T-helper 1 cell treated with Interleukin-12 subunit alpha and Interleukin-12 subunit beta and Interleukin-4 antibody, amounts not matched to agents 30 ng/mL and 1 ng/mL, for 36 hours (primary cell): ENCODE data around the gene BMPR1B. TPM values are rescaled to one million over a fixed set of nuclear protein-coding genes. Genes with fewer than 3 reads are reported as not detected.

Experiments used
- intact Hi-C: fragments of 100-400 bp; cut with micrococcal nuclease; formaldehyde crosslinking; loops from one replicate; pipeline ENCODE4 v1.15.1; 2024
- total RNA-seq: library from RNA; stranded (reverse); gene quantifications from 2 replicates; pipeline ENCODE4 v1.2.3, GENCODE V29; 2022

Gene BMPR1B
- total RNA-seq, 1 donor from 2014 or later = not detected

DNA sequence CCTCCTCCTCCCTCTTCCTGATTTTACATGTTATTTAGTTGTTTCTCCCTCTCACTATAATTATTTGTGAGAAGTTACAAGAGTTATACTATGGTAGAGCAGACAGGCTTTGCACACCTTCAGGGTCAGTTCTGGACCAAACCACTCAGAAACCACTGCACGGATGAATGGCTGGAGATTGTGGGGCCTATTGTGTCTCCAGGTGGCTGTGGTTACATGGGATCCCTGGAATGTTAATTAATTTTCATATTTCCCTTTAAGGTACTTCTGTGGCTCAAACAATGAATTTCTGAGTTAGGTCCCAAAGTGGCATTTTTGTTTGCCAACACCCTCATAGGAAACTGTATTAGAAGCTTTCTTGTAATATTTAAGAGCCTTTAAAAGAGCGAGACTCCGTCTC, 151.9 kb downstream of the BMPR1B start:
- intact Hi-C loops = no loop called here

DNA sequence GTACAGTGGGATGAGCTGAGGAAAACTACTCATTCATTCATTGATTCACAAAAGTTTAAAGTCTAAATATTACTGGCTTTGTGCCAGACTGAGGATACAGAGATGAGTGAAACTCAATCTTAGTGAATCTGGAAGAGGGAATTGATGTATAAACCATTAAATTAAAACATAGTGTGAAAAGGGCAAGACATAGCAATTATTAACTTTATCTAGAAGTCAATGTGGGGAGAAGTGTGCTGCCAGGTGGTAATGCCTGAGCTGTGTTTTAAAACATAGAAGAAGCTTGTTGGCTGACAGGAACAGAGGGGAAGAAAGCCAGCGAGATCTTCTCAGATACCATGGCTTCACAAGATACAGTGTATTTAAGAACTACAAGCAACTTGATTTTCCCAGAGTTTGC, 153.4 kb downstream of the BMPR1B start:
- intact Hi-C loops = no loop called here

DNA sequence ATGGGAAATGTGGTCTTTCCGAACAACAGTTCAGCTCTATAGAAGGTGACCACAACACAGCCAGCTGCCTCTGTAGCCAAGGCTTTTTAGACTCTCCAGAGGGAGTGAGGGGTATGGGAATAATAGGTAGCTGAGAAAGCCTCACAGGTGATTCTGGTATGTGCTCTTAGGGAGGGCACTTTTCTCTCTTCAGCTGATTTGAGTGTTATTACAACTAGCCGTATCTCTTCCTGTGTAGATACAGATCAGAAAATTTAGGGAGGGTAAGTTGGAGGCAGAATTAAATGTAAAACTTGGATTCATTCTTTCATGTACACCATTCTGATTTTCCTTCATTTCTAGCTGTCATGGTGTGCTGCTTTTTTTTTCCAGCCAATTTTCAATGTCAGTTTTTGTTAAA, 154.9 kb downstream of the BMPR1B start:
- intact Hi-C loops = no loop called here

DNA sequence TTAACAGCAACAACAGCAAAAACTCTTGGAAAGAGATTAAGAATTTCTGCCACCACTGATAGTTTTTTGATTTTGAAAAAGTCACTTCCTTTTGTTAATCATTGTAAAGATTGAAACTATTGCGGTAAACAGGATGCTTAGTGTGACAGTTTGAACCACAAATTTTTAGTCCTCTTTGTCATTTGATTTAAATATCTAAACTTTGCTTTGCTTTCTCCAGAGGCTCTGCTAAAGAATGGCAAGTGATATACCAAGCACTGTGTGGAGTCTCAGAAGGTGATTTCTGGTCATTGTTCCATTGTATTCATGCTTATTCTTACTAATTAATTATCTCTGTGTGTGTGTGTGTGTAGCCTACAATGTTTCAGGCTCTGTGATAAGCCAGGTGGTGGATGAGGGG, 155.6 kb downstream of the BMPR1B start:
- intact Hi-C loops = no loop called here

DNA sequence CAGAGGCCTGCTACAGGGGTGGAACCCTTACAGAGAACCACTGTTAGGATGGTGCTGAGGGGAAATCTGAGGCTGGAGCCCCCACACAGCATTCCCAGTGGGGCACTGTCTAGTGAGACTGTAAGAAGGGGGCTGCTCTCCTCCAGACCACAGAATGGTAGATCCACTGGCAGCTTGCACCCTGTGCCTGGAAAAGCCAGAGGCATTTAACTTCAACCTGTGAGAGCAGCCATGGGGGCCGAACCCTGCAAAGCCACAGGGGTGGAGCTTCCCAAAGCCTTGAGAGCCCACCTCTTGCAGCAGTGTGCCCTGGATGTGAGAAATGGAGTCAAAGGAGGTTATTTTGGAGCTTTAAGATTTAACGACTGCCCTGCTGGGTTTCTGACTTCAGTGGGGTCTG, 159.4 kb downstream of the BMPR1B start:
- intact Hi-C loops = no loop called here

DNA sequence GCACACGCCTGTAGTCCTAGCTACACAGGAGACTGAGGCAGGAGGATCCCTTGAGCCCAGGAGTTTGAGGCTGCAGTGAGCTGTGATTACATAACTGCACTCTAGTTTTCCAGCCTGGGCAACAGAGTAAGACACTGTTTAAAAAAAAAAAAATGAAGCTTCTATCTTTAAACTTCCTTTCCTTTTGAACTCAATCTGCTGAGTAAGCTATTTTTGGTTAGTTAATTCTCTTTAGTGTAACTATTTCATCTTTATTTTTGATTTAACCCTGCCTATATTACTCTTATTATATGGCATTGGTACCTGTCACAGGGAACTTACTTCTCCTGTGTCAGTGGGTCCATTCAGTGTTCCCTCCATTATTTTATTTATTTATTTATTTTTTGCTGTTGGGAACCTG, 160.8 kb downstream of the BMPR1B start:
- intact Hi-C loops = no loop called here

DNA sequence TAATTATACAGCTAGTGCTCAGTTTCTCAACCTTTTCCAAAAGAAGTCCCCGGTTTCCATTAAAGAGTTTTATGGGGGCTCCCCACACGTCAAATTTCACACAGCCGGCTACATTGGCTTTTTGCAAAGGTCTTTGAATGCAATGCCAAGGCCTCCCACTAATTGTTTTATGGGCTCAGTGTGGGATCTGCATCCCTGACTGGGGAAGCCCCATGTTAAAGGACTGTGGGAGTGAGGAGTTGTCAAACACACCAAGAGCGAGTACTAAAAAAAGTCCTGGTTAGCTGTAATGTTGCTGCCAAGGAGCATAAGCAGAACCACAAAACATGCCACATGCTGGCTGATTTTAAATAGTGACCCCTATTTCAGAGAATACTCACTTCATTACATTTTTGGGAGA, 162.6 kb downstream of the BMPR1B start:
- intact Hi-C loops = no loop called here

DNA sequence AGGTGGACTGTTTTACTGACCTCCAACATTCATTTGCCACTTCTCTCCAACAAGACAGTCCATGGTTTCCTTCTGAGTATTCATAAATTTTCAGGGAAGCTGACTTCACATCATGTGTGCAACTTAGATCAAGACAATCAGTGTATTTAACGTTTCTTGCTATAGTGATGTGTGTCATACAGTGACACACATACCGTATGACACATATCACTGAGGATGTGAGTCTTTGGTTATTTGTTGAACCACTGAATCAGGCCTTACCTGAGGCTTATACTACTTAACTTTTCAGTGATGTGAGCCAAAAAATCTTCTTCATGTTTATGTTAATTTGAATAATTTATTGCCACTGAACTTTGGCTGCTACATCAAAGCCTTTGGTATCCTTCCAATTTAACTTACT, 166.8 kb downstream of the BMPR1B start:
- intact Hi-C loops = no loop called here

DNA sequence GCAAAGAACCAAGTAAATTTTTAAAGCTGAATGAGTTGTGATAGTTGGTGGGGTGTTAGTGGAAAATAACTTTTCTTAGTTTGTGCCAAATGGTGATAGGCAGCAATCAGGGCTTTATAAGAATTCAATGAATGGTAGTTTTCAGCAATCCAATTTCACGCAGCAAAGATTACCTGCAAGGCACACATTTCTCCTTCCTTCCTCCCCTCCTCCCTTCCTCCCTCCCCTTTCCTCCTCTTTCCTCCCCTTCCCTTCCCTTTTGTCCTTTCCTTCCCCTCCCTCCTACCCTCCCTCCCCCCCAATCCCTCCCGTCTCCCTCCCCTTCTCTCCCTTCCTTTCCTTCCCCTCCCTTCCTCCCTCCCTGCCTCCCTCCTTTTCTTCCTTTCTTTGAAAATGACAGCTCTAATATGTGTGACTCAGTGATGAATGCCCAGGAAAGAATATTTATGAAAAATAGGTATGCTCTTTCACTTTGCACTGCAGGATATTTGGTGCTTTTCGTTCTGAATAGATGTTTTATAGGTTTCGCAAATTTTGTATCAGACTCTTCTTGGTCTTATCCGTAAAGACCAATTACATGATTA, 168.1 kb downstream of the BMPR1B start:
- intact Hi-C loops = no loop called here

DNA sequence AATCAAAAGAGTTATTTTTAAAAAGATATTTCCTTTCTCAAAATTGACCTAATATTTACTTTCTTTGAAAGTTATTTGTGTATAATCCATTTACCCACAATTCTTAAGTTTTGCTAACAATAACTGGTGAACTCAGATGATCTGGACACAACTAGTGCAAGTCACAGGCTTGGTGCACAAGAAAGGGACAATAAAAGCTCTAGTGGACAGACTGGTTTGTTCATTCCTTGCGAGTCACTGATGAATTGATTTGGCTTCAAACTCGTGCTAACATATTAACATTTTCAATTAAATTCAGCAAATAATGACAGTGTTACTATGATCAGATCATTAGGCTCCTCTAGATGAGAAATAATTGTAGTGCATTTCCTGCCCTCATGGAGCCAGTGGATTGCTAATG, 169.2 kb downstream of the BMPR1B start:
- intact Hi-C loops = no loop called here

DNA sequence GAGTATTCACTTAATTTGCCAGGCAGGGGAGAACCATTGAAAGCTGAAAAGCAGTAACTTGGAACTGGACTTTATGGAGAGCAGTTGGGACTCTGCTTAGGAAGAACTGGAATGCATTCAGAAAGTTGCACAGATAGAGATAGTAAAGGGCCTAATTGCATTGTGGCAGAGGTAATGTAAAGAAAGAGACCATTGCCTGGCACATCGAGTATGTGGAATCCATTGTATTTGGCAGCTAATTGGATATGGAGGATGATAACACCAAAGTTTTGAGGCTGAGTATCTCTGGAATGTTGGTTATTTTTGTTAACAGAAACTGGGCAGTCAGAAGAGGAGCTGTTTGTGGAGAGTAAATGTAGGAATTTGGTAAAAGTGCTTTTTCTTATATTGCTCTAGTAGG, 169.9 kb downstream of the BMPR1B start:
- intact Hi-C loops = no loop called here

DNA sequence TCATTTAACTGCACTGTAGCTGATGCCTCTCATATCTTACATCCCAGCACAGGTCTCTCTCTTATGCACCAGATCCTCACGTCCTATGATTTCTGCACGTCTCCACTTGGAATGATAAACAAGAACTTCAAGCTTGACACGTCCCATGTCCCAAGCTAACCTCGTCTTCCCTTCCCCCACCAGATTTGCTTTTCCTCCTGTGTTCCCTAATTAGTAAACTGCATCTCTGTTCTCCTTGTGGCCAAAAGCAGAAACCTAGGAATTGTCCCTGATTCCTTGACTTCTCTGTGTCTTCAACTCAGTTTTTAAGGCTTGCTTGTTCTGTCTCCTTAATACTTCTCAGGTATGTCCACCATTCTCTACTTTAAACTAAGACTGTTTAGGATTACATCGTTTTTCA, 171.9 kb downstream of the BMPR1B start:
- intact Hi-C loops = no loop called here

DNA sequence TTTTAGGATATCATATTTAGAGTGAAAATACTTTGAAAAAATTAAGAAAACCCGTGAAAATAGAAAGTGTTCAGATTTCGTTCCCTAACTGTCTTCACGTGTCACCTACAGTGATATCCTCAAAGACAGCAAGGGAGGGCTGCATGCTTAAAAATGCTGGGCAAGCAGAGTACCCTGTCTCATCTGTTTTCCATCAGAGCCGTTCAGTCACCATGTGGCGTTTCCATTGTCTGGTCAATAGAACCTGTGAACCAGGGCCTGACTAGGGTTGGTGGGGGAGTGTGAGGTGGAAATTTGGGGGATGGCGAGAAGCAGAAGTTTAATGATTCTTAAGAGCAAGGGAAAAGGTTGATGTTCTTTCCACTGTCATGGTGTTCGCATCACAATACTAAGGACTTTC, 173.9 kb downstream of the BMPR1B start:
- intact Hi-C loops = no loop called here

DNA sequence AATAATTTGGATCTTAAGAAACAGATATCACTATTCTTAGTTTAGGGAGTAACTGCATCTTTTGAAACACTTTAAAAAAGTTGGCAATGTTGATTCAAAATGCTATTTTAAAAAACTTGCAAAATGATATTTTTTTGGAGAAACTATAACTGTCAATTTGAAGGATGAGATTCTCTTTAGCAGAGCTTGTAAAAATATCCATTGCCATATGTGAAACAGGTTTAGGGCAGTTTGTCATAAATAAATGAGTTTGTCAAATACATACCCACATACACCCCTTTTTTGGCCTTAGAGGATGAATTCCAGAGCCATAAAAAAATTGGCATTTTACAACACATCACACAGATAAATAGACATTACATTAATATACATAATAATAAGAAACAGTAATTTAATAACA, 174.6 kb downstream of the BMPR1B start:
- intact Hi-C loops = no loop called here

DNA sequence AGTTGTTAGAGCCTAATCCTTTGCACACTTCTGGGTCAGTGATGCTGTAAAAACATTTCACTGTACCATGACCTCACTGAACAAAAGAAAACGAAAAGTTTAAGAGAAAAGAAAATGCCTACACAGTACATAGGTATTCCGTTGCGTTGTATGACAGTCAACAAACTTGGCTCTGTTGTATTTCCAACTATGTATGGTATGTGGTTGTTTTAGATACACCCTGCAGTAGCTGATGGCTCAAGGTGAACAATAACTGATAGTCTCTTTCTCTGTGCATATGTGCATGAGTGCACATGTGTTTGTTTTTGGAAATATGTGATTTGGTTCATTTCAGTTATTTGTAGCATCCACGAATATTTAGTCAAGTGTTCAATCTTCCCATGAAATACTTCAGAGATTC, 176.0 kb downstream of the BMPR1B start:
- intact Hi-C loops = no loop called here

DNA sequence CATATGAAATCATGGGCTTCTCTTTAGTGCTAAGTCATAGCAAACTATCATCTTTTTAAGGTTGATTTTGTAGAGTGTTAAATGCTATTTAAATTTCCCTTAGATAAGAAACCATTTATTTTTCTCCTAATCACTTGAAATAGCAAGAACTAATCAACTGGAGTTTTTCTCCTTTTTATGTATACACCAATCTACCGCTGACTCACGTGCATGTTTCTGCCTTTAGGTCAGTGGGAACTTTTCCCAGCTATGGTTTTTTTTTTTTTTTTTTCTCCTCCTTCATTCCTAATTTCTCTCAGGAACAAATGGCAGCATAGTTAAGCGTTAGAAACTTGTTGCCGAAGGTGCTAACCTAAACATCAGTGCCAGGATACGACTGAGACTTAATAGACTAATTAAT, 176.4 kb downstream of the BMPR1B start:
- intact Hi-C loops = no loop called here

DNA sequence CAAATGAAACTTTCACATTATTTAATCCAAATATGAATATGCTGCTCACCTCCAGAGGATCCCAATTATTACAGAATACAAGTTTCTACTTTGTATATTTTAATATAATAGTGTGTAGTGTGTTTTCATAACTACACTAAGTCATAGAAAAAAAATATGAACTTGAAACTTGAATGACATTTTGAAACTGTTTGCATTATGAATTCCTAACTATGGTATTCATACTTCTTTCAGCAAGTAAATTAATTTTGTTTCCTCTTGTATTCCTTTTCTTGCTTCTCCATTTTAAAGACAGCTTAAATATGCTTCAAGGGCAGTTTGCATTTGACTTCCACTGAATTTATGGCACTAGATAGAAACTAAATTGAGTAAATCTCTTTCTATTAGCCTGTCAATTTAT, 177.1 kb downstream of the BMPR1B start:
- intact Hi-C loops = no loop called here

DNA sequence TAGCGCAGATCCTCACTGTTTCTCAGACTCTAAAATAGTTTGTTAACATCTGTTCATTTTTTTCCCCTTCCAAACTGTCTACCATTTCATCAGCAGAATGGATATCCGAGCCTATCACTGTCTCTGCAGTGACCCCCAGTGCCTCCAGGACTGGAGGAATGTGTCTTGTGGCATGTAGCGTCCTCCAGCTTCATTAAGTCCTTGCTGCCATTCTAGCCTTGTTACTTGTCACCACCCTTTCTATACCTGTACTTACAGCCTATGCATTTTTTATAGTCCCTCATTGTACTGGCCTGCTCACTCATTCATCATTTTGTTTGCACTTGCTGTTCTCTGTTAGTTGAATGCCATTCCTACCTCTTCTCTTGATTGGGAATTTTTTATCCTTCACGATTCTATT, 179.1 kb downstream of the BMPR1B start:
- intact Hi-C loops = no loop called here

DNA sequence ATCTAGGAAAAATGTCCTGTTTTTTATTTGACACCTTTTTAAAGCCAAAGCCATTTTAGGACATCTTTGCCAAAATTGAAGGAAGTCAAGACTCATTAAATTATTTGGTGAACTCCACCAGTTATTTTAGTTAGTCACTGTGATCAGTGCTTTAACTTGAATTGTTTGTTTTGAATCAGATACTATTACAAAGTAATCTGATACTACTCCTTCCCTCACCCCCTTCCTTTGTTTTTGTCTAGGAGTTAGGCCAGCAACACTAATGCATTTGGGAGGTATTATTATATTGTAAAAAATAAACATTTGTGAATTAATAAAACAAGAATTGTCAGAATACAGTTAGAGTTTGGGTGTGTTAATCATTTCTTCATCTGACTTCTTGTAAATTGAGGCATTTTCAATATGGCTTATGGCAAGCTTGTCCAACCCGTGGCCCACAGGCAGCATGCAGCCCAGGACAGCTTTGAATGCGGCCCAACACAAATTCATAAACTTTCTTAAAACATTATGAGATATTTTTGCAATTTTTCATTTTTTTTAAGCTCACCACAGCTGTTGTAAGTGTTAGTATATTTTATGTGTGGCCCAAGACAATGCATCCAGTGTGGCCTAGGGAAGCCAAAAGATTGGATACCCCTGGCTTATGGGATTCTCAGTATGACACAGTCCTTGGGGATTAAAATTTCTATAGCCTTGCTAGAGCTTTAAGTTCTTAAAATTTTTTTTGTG, 182.2 kb downstream of the BMPR1B start:
- intact Hi-C loops = no loop called here

DNA sequence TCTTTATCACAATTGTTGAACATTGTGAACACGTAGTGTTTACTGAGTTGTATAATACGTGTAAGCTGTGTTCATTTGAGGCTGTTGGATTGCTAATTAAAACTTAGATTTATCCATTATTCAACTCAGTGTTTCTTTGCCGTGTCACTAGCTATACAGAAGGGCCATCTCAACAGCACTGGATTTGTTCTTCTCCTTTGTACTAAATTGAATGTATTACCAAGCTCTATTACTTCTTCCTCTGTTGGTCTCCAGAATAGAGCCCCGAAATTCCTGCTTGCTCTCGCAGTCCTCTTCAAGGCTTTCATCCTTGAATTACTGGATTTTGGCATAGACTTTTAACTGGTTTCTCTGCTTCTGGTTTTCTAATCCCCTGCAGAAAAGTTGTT, 182.8 kb downstream of the BMPR1B start:
- intact Hi-C loops = no loop called here

DNA sequence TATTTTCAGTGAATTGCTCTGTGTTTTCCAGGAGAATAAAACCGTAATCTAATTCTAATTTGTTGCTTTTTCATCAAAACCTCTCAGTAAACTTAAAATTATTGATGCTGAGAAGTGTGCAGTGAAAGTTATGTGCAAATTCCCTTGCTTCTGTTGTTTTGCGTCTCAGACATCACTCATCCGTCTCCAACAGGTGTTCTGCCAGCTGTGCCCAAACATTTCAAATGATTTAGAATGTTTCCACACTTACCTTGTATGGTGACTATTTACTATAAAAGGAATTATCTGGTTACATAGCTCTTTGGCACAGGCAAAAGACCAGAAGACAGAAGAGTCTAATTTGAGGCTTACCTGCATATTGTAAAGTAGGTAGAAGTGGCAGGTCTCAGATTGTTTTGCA, 184.0 kb downstream of the BMPR1B start:
- intact Hi-C loops = no loop called here

DNA sequence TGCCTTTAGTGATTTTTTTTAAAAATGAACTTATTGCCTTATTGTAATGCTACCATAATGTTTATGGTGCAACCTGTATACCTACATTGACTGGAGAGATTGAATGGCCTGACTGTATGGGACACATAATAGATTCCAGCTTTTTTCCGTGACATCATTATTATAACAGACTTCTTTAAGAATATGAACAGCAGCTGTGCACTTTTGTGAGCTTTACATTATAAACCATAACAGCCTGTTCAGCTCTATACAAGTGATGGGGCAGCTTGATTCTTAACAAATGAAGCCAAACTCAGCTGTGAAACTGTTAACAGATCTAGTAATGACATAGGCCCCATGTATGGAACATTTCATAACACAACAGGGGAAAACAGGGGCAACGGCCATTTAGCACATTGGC, 187.0 kb downstream of the BMPR1B start:
- intact Hi-C loops = no loop called here

DNA sequence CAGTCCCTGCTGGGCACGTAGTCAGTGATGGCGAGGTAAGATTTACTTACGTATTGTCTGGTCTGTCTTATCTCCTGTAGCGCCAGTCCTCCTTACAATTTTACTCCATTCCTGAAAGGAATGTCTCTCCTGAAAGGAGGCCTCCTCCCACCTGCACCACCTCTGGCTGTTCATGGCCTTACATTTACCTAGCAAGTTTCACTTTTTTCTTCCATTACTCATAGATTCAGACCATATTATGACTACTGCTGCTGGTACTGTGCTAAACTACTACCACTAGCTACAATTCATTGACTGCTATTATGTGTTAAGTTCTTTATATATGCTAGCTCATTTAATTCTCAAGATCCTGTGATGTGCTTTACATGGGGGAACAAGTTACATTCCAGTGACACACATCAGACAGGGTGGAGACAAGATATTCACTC, 189.9 kb downstream of the BMPR1B start:
- intact Hi-C loops = no loop called here

DNA sequence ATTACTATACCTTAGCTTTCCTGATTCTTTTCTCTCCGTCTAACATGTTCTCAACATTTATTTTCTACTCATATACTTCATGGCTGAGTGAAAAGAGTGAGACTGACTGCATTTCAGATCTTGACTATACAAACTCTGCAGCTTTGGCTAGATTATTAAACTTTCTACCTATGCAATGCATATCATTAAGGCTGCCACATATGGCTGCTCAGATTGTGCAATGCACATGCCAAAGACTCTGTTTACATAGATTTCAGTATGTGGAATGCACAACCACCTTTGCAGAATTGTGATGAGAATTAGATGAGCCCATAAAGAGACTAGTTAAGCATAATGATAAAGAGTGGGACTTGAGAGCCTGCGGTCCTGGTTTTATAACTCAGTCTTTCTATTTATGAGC, 196.5 kb downstream of the BMPR1B start:
- intact Hi-C loops = no loop called here
